ENCODE data around the gene MAPK1.
"Not testable (repeated sequence)": the region's sequence is repeated elsewhere in the genome, so short reads cannot be mapped to it uniquely, and the experiment has no call there.

The MAPK1 gene

DNA sequence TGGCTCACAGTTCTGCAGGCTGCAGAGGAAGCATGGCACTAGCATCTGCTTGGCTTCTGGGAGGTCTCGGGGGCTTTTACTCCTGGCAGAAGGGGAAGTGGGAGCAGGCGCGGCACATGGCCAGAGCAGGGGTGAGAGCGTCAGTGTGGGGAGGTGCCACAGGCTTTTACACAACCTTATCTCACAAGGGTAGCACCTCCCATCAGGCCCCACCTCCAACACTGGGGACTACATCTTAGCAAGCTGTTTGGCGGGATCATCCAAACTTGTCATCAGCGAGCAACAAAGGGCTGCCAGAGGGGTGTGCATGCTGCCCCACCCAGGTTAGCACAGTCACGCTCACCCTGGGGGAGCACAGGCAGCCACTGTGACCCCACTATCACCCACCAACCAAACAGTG is 112.9 kb downstream of the MAPK1 start:
- DNase-seq (ENCODE audit: low read depth in 2 of 2): no peak

DNA sequence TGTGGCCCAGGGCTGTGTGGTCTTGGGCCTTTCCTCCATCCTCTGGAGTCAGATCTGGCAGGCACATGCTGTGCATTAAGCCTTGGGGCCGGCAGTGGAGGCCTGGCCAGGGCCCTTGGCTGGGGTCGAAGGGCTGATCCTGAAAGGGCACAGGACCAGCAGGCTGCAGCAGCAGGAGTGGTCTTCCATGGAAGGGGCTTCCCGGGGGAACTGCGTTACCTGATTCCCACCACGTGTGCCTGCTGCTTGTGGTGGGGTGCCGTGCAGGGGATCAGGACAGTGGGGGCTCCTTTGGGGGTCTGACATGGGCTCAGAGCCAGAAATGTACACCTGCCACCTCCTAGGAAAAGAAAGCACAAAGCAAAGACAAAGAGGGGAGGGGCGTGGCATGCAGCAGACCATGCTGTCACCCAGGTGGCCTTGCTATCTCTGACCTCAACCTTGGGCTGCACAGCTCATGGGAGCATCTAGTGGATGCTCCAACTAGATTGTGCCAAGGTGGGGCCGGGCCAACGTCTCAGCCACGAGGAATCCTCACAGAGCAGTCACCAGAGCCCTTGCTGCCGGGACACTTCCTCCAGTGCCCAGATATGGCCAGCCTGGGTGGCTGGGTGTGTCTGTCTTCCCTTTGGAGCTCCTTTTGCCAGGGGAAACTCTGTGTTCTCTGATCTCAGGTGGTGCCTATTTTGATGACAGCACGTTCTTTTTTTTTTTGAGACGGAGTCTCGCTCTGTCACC is 113.9 kb downstream of the MAPK1 start:
- DNase-seq (ENCODE audit: low read depth in 2 of 2): no peak

DNA sequence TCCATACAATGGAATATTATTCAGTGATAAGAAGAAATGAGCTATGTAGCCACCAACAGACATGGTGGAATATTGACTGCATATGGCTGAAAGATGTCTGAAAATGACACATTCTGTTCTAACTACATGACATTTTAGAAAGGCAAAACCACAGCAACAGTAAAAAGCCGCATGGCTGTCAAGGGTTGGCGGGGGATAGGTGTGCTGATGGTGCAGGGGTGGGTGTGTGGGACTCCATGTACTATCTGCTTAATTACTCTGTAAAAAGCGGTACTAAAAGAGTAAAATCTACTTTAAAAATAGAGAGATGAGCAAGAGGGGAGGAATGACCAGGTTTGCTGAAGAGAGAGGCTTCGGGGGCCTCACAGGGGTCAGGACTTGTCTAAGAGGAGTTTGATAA is 115.2 kb downstream of the MAPK1 start:
- DNase-seq (ENCODE audit: low read depth in 2 of 2): no peak

DNA sequence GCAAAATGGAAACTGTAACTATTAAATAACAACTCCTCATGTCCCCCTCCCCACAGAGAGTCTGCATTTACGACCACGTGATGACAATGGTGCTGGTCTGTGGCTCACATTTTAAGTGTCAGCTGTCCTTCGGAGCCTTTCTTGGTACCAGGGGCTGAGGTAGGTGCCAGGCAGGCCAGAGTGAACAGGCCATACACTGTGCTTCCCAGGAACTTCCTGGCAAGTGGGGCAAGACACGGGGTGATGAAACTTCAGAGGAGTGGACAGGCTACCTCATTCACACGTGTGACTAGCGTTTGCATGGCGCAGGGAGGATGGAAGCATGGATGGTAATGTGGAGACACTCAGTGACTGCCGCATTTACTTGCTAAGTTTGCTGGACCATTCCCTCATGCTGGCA is 121.5 kb downstream of the MAPK1 start:
- no peak for DNase-seq (ENCODE audit: low read depth in 2 of 2)

DNA sequence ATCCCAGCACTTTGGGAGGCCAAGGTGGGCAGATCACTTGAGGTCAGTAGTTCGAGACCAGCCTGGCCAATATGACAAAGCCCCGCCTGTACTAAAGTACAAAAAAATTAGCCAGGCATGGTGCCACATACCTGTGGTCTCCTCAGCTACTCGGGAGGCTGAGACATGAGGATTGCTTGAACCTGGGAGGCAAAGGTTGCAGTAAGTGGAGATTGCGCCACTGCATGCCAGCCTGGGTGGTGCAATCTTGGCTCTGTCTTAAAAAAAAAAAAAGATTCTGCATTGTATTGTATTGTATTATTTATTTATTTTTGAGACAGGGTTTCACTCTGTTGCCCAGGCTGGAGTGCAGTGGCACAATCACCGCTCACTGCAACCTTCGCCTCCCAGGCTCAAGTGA is 122.5 kb downstream of the MAPK1 start:
- not testable (repeated sequence) for DNase-seq (ENCODE audit: low read depth in 2 of 2)

DNA sequence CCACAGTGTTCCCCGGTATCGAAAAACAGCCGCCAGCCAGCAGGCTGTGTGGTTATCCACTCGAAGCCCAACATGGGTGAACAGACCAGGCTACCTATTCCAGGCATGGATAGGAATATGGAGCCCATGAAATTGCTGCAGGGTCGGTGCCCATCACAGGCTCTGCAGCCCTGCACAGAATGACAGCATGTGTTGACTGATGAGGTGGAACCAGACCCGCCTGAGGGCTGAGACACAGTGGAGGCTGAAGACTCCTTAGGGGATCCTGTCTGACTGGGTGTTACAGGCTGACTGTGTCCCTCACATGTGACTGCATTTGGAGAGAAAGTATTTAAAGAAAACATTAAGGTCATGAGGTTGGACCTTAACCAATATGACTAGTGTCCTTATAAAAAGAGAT is 125.7 kb downstream of the MAPK1 start:
- DNase-seq (ENCODE audit: low read depth in 2 of 2): no peak

DNA sequence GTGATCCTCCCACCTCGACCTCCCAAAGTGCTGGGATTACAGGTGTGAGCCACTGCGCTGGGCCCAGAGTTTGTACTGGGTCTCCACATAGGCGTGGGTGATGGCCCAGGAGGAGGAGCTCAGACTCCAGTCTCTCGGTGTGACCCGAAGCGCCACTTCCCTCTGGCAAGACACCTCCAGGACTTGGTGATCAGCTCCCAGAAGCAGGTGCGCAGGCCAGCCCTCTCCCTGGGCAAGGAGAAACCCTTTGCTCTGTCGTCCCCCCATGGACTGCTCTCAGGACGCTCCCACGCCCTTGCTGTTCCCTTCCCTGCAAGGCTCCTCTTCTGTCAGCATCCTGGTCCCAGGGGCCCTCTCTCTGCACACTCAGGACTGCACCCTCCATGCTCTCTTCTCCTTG is 126.4 kb downstream of the MAPK1 start:
- no peak for DNase-seq (ENCODE audit: low read depth in 2 of 2)

DNA sequence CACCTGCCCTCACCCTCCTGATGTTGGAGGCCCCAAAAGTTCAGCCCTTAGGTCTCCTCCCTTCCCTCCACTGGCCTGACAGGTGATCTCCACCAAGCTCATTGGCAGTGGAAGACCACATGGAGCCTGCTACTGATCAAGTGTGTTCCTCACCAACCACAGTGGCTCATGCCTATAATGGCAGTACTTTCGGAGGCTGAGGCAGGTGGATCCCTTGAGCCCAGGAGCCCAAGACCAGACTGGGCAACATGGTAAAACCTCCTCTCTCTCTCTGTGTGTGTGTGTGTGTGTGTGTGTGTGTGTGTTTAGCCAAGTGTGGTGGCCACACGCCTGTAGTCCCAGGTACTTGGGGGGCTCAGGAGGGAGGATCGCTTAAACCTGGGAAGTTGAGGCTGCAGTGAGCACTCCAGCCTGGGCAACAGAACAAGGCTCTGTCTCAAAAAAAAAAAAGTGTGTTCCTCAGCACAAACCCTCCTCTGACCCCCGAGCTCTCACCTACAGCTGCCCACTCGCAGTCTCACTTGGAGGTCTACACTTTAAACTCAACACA is 127.5 kb downstream of the MAPK1 start:
- no peak for DNase-seq (ENCODE audit: low read depth in 2 of 2)

DNA sequence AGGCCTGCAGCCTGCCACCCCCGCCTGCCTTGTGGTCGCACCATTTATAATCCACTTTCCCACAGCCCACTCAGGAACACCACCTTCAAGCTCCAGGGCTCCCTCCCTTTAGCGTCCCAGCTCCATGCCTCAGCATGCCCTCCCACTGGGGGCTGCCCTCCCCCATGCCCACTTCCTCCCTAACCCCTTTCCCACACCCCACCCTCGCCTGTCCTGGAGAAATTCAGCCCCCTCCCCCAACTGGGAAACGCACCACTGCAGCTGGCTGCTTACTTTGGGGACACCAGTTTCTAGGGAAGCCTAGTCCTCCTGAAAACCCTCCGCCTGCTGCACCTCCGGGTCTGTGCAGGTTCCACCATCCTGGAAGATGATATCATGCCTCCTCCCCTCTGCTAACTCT is 128.5 kb downstream of the MAPK1 start:
- no peak for DNase-seq (ENCODE audit: low read depth in 2 of 2)

DNA sequence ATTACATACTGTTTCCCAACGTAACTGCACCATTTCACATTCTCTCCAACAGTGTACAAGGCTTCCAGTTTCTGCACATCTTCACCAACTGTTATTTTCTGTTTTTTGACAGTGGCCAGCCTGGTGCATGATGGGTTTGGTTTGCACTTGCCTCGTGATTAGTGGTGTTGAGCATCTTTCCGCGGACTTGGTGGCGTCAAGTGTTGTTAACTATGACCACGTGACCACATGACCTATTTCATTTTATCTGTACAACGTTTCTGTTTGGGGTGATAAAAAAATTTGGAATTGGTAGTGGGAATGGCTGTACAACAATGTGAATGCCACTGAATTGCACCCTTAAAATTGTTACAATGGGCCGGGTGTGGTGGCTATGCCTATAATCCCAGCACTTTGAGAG is 129.4 kb downstream of the MAPK1 start:
- DNase-seq (ENCODE audit: low read depth in 2 of 2): no peak

DNA sequence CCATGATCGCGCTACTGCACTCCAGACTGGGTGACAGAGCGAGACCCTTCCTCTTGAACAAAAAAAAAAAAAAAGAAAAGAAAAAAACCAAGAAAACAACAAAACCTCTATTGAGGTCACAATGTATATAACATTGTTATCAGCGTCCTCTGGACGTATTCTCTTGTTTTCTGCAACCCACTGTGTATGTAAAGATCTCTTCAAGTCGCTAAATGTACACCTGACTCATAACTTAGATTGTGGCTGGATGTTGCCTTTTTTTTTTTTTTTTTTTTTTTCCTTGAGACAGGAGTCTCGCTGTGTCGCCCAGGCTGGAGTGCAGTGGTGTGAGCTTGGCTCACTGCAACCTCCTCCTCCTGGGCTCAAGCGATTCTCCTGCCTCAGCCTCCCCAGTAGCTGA is 130.5 kb downstream of the MAPK1 start:
- no peak for DNase-seq (ENCODE audit: low read depth in 2 of 2)

DNA sequence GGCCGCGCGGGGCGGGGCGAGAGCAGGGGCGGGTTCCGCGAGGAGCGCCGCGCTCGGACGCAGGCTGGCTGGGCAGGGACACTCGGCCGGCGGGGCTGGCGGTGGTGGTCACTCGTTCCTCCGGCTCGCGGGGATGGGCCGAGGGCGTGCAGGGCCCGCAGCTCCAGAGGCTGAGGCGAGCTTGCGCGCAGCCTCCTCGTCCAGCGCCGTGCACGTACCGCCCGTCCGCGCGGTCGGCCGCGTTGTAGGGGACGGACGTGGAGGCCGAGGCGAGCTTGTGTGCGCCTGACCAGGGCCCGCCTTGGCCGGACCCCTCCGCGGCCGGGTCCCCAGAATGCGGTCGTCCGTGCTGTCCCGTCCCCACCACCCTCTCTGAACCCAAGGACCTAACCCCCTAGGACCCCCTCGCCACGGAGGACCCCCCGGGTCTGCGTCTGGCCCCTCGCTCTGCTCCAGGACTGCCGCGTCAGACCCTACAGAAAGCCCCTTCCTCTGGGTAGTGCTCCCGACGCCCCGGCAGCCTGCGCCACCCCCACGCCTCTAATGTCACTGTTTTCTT is 131.3 kb downstream of the MAPK1 start:
- DNase-seq (ENCODE audit: low read depth in 2 of 2): no peak

DNA sequence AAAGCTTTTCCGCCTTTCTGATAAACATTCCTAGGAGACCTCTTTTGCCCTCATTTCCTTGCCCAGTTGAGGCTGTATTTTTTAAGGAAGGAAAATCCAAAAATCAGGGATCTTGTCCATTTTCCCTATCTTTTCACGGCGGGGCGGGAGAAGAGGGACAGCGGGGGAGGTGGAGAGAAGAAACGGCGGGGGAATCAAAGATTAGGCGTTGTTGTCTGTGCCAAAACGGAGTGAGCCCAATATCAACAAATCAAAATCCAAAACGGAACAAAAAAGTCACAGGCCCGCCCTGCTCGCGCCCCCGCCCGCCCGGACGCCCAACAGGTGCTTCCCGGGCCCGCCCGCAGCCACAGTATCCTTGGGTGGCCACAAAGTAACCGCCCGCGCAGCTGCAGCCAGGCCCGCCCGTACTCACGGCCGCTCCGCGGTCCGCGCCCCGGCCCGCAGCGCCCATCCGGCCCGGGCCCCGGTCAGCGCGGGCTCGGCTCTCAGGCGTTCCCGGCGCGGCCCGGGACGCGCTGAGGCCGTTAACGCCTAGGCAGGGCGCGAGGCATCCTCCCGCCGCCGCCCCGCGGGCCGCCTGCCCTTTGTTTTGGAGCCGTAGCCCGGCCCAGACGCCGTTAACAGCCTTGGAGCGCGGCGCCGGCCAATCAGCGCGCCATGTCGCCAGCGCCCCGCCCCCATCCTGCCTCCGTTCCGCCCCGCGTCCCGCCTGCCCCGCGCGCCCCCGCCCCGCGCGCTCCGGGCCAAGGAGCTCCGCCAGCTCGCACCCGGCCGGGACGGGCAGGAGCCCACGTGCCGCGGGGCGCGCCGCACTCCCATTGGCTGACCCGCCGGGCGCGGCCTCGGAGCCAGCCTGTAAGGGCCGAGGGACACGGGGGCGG is 132.0 kb downstream of the MAPK1 start, which contains the start of gene YPEL1:
YPEL1 (minus strand) TSS at position 595 of the 884 bp plus-strand sequence. CDS start 25,050 bp downstream, outside the sequence.
- peak; percentile 93 to 94 for DNase-seq (ENCODE audit: low read depth in 2 of 2)

DNA sequence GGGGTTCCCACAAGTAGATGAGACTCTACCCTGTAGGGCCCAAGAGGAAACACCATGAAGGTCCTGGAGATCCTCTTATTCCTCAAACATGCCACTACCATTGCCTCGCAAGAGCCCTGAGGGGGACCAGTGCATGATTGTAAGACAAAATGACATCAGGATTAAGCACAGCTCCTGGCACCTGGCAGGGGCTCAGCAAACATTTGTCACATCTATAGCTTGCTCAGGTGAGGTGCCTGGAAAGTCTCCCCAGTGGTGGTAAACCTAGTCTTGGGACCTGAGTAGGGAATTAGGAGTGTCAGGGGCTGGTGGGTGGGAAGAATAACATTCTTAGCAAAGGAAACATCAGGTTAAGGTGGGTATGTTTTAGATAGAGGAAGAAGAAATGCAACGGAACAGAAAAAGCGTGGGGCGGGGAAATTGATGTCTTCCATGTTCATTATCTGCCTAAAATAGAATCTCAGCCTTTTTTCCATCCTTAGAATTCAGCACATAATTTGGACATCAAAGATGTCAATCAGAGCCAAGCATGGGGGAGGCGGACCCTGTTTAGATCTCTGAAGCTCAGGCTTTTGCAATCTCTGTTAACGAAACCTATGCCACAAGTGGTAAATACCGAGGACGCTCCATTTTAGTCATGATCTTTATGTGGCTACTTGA is 132.8 kb downstream of the MAPK1 start:
- DNase-seq (ENCODE audit: low read depth in 2 of 2): no peak

DNA sequence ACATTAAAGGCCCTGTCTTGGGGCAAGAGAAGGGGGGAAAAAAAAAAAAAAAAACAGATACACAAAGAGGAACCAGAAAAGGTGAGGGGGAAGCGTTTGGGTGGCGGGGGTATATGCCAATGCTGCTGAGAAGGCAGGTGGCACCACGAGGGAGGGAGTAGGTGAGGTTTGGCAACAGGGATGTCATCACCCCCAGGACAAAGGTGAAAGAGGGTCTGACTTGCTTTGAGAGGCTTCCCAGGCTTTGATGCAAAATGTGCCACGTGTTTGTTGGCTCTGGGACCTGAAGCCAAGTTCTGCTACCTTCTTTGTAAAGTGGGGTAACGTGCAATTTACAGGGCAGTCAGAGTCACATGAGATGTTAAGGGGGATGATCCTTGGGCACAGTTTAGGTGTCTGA is 135.9 kb downstream of the MAPK1 start:
- DNase-seq (ENCODE audit: low read depth in 2 of 2): no peak

DNA sequence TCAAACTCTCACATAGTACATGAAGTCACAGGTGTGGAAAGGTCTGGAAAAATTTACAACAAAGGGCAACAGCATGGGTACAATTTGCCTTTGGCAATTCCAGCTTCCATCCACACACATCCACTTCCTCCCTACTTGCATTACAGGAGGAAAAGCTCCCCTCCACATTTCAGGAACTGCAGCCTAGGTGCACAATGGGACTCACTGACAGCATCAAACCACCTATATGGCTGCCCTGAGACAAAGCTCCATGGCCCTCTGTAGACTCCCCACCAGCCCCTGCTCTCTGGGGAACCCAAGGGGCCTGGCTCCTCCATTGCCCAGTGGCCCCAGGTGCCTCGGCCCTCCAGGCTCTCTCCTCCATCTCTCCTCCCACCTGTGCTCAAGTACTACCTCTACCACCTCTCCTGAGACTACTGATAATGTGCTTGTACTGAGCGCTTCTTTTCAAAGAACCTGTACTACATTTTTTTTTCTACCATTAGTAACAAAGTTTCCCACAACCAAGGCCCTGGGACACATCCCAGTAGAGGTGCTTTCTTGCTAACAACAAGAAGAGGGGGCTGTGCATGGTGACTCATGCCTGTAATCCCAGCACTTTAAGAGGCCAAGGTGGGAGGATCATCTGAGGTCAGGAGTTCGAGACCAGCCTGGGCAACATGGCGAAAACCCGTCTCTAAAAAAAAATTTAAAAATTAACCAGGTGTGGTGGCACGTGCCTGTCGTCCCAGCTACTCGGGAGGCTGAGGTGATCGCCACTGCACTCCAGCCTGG is 136.7 kb downstream of the MAPK1 start:
- no peak for DNase-seq (ENCODE audit: low read depth in 2 of 2)

DNA sequence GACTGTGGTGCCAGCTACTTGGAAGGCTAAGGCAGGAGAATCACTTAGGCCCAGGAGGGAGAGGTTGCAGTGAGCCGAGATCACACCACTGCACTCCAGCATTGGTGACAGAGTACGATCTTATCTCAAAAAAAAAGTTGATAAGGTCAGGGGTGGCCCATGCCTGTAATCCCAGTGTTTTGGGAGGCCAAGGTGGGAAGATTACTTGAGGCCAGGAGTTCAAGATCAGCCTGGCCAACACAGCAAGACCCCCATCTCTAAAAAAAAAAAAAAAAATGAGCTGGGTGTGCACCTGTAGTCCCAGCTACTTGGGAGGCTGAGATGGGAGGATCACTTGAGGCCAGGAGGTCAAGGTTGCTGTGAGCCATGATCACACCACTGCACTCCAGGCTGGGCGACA is 138.3 kb downstream of the MAPK1 start:
- not testable (repeated sequence) for DNase-seq (ENCODE audit: low read depth in 2 of 2)

DNA sequence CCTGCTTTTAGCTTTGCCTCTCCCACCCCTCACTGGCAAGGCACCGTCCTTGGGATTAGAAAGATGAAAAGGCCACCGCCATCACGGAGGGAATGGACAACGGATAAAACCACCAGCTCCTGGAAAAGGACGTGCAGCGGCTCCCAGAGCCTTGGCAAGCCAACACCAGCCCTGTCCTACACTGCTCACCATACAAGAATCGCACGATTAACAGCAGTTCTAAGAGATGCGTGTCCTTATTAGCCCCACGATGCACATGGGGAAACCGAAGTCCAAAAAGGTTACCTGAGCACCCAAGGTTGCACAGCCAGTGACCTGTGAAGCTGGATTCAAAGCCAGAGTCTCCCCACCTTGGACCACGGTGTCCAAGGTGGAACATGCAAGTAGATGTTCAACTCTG is 139.2 kb downstream of the MAPK1 start:
- DNase-seq (ENCODE audit: low read depth in 2 of 2): no peak

DNA sequence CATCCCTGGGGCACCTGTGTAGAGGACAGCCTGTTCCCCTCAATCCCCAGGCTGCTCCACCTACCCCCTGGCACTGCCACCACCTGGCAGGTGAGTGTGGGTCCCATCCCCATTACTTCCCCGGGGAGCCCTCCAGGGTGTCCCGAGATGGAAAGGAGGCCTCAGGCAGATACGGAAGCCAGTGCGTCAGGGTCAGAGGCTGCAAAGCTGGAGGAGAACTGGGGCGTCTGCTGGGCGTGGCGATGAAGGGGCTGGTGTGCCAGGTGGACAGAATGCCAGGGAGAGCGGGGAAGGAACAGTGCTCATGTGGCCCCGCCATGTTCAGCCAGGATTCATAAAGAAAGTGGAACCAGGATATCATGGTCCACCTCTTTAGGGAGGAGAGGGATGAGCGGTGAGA is 139.7 kb downstream of the MAPK1 start:
- DNase-seq (ENCODE audit: low read depth in 2 of 2): no peak

DNA sequence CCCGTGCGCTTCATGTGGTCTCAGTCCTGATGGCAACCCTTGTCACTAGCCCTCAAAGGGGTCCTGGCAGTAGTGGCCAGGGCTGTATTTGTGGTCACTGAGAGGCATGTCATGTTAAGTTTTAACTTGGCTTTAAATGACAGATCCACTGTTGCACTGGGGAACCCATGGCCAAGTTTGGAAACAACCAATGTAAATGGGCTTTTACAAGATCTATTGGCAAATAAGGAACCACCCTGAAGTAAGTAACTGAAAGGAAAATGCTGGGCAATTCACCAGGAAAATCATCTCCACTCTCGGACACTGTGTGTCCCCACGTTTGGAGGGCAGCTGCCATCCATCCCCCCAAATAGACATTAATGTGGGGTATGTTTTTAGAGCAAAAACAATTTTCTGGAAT is 140.3 kb downstream of the MAPK1 start:
- no peak for DNase-seq (ENCODE audit: low read depth in 2 of 2)

DNA sequence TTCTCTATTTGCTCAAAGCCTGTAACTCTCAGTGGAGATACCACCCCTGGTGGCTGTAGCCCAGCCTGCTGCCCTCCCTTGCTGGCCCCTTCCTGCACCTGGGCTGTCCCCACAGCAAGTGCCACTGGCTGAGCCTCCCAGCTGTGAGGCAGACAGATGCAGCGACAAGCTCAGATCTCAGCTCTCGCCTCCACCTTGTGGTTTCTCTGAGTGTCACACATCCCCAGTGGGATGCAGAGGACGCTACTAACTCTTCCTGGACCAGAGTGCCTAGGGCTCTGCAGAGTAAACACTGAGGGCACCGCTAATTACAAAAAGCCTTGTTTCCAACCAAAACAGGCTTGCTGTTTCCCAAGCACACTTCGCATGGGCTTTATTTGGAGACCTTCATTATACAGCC is 140.8 kb downstream of the MAPK1 start:
- no peak for DNase-seq (ENCODE audit: low read depth in 2 of 2)
